HepG2 (cell line): ENCODE measurements around the gene POFUT2. TPM values are rescaled to one million over a fixed set of nuclear protein-coding genes. Genes with fewer than 3 reads are reported as not detected.

Experiments
- ATAC-seq: fragments of 200-7000 bp; cut with Tn5 transposase; 3 replicates; pipeline ENCODE4 v1.9.1; 2020; ENCODE audit warnings: mild to moderate bottlenecking, moderate library complexity
- BruUV-seq: library from RNA; stranded (reverse); fragments of 400-500 nt; replicated peaks from 2 replicates; lab custom pipeline; 2021; lab: Mats Ljungman, UMichigan
- CTCF ChIA-PET: fragments of 300-600 bp; formaldehyde crosslinking; extraction: SDS; loops from one replicate; lab custom pipeline; 2021; ENCODE audit warnings: low total read pairs, inconsistent platforms, low intra/inter-chr PET ratio; lab: Yijun Ruan, JAX
- POLR2A ChIA-PET: fragments of 350-600 bp; sonication (Branson Sonifier 250); formaldehyde crosslinking; loops from one replicate; lab custom pipeline; 2020; ENCODE audit warnings: antibody characterized with exemption, inconsistent platforms; lab: Yijun Ruan, JAX
- DNase-seq: peaks from one replicate; pipeline ENCODE4 v3.0.0-alpha.2; 2015; ENCODE audit warnings: low spot score
- FAIRE-seq: peaks from 3 replicates; lab custom pipeline; 2011; peaks lifted over from hg19 to GRCh38; lab: Jason Lieb, UNC
- H2AFZ ChIP-seq: one replicate; pipeline ENCODE4 v1.6.1; 2011; ENCODE audit warnings: low read length, inconsistent platforms
- H3K27ac ChIP-seq: fragments of 300-600 bp; 3 replicates; pipeline ENCODE4 v1.8.0; 2011; ENCODE audit warnings: mixed run types, mild to moderate bottlenecking, mixed read lengths, low read length, inconsistent platforms; ENCODE audit not compliant: insufficient read depth; ENCODE audit errors: extremely low read length
- H3K27me3 ChIP-seq, 2 experiments: fragments of 200-600 bp in 1 of 2; 2 replicates in 1 of 2; 3 replicates in 1 of 2; pipeline versions ENCODE4 v1.6.0 to v1.8.0; 2011; ENCODE audit warnings: low read length in 2 of 2, mild to moderate bottlenecking in 2 of 2, moderate library complexity in 2 of 2, inconsistent platforms in 1 of 2; ENCODE audit not compliant: insufficient read depth in 2 of 2, control insufficient read depth in 1 of 2
- H3K36me3 ChIP-seq, 2 experiments: fragments of 200-600 bp in 1 of 2; replicated peaks in 1 of 2; 2 replicates in 1 of 2; 3 replicates in 1 of 2; pipeline versions ENCODE4 v1.5.1 to v1.8.0; 2011; ENCODE audit warnings: low read length in 2 of 2, inconsistent platforms in 1 of 2; ENCODE audit not compliant: insufficient read depth in 2 of 2, control insufficient read depth in 1 of 2
- H3K4me1 ChIP-seq: 2 replicates; pipeline ENCODE4 v1.5.1; 2012; ENCODE audit warnings: low read length, inconsistent platforms; ENCODE audit not compliant: insufficient read depth
- H3K4me2 ChIP-seq: 2 replicates; pipeline ENCODE4 v1.6.0; 2011; ENCODE audit warnings: low read depth, low read length, inconsistent platforms
- H3K4me3 ChIP-seq, 3 experiments: fragments of 200-600 bp in 1 of 3; sonication (generic), shearing (Covaris generic) in 1 of 3; replicated peaks in 1 of 3; 2 replicates each; pipeline ENCODE4 v1.5.1; 2011 to 2016; ENCODE audit warnings: low read length in 3 of 3, inconsistent platforms in 2 of 3, low read depth in 2 of 3, mild to moderate bottlenecking in 2 of 3, control low read depth in 1 of 3, mixed read lengths in 1 of 3; ENCODE audit not compliant: insufficient read depth in 1 of 3
- H3K79me2 ChIP-seq: one replicate; pipeline ENCODE4 v1.6.1; 2011; ENCODE audit warnings: low read length, inconsistent platforms; ENCODE audit not compliant: insufficient read depth
- H3K9ac ChIP-seq: 2 replicates; pipeline ENCODE4 v1.6.0; 2011; ENCODE audit warnings: mild to moderate bottlenecking, low read depth, low read length, inconsistent platforms; ENCODE audit not compliant: insufficient read depth
- H3K9me3 ChIP-seq: 2 replicates; pipeline ENCODE4 v1.5.1; 2012; ENCODE audit warnings: mild to moderate bottlenecking, low read length
- H4K20me1 ChIP-seq: 2 replicates; pipeline ENCODE4 v1.6.0; 2011; ENCODE audit warnings: inconsistent platforms, mild to moderate bottlenecking, low read length, moderate library complexity; ENCODE audit not compliant: insufficient read depth
- ATF7-NPFF ChIP-seq: sonication (generic); formaldehyde crosslinking; IDR thresholded peaks from 2 replicates; pipeline ENCODE4 v1.8.1; 2023; ENCODE audit warnings: mild to moderate bottlenecking, low read depth, missing genetic modification reagents, moderate library complexity
- CEBPB ChIP-seq: IDR thresholded peaks from 2 replicates; pipeline ENCODE4 v1.6.1; 2011; ENCODE audit warnings: low read depth, low read length, improper control_type of control experiment, borderline replicate concordance
- CEBPG ChIP-seq: IDR thresholded peaks from 2 replicates; pipeline ENCODE4 v1.6.1; 2016
- DMAP1 ChIP-seq: IDR thresholded peaks from 2 replicates; pipeline ENCODE4 v1.6.1; 2016
- GABPA ChIP-seq, 2 experiments: IDR thresholded peaks; 2 replicates each; pipeline ENCODE4 v1.6.1; 2011 to 2016; ENCODE audit warnings: low read depth in 2 of 2, low read length in 1 of 2, missing biosample characterization in 1 of 2, missing genetic modification characterization in 1 of 2
- MED13 ChIP-seq: sonication (generic); formaldehyde crosslinking; IDR thresholded peaks from 2 replicates; pipeline ENCODE4 v1.5.0; 2020; ENCODE audit warnings: missing genetic modification reagents
- RFXAP ChIP-seq: sonication (generic); formaldehyde crosslinking; IDR thresholded peaks from 2 replicates; pipeline ENCODE4 v1.4.0; 2020; ENCODE audit warnings: missing genetic modification reagents, borderline replicate concordance
- RNF2 ChIP-seq: fragments of 450-650 bp; conservative IDR thresholded peaks from 2 replicates; pipeline ENCODE4 v1.6.1; 2016; ENCODE audit warnings: low read depth
- SETDB1 ChIP-seq: sonication (generic); formaldehyde crosslinking; IDR thresholded peaks from 2 replicates; pipeline ENCODE4 v1.5.1; 2020; ENCODE audit warnings: missing genetic modification reagents, mild to moderate bottlenecking, borderline replicate concordance
- SMAD9 ChIP-seq: sonication (generic); formaldehyde crosslinking; IDR thresholded peaks from 2 replicates; pipeline ENCODE4 v1.5.1; 2020; ENCODE audit warnings: mild to moderate bottlenecking, missing genetic modification reagents
- ZNF101 ChIP-seq: sonication (generic); formaldehyde crosslinking; IDR thresholded peaks from 2 replicates; pipeline ENCODE4 v1.4.0; 2020; ENCODE audit warnings: mild to moderate bottlenecking, low read depth, missing genetic modification reagents, borderline replicate concordance
- ZNF121 ChIP-seq: sonication (generic); formaldehyde crosslinking; IDR thresholded peaks from 2 replicates; pipeline ENCODE4 v1.5.0; 2020; ENCODE audit warnings: mild to moderate bottlenecking, missing genetic modification reagents
- ZNF564 ChIP-seq: sonication (generic); formaldehyde crosslinking; IDR thresholded peaks from 2 replicates; pipeline ENCODE4 v1.8.1; 2023; ENCODE audit warnings: mild to moderate bottlenecking, missing genetic modification reagents
- ZNF776 ChIP-seq: sonication (generic); formaldehyde crosslinking; IDR thresholded peaks from 2 replicates; pipeline ENCODE4 v1.4.0; 2020; ENCODE audit warnings: mild to moderate bottlenecking, missing genetic modification reagents
- ZNF784 ChIP-seq: sonication (generic); formaldehyde crosslinking; IDR thresholded peaks from 2 replicates; pipeline ENCODE4 v1.5.1; 2020; ENCODE audit warnings: missing genetic modification reagents, mild to moderate bottlenecking, borderline replicate concordance
- WGBS: methylation state at CpG from one replicate; pipeline ENCODE4 v1.1.6; 2017; ENCODE audit warnings: low lambda C conversion rate; 5-methylcytosine and 5-hydroxymethylcytosine counted together
- in situ Hi-C: cut with HindIII; loops from 2 replicates; pipeline ENCODE4 v1.10.0; 2017; ENCODE audit warnings: low pct_unique_long_range_greater_than_20kb; ENCODE audit not compliant: extremely low pct_ligation_motif_present
- intact Hi-C: fragments of 100-400 bp; cut with micrococcal nuclease; formaldehyde crosslinking; loops from one replicate; pipeline ENCODE4 v1.10.0; 2022; ENCODE audit not compliant: unreplicated experiment
- polyA plus RNA-seq, 8 experiments: library from polyadenylated mRNA; depleted of rRNA in 3 of 8; stranded (reverse) in 7 of 8; unstranded in 1 of 8; fragments of >200 nt; fragmentation: Illumina TruSeq in 4 of 8; extraction: Trizol in 4 of 8; gene quantifications; 2 replicates each; pipeline versions ENCODE4 v1.2.1 to v1.2.3, GENCODE V29; 2011 to 2016; ENCODE audit warnings: low read depth in 4 of 8, missing spikeins in 1 of 8, mixed read lengths in 1 of 8; ENCODE audit not compliant: insufficient read depth in 1 of 8
- total RNA-seq, 5 experiments: library from RNA; depleted of rRNA; stranded (reverse); fragments of >200 nt; fragmentation: Illumina TruSeq; extraction: Trizol; gene quantifications; 2 replicates each; pipeline ENCODE4 v1.2.3, GENCODE V29; 2016; ENCODE audit warnings: low read depth in 1 of 5
- TF ChIP-seq, protein P1 (sequence below): sonication (generic); formaldehyde crosslinking; IDR thresholded peaks from 2 replicates; pipeline ENCODE4 v1.4.0; 2020; ENCODE audit warnings: missing genetic modification reagents

Gene POFUT2
- total and polyA plus RNA-seq, 2 of the 13 experiments (the other 11 are each of a cell fraction or from before 2014, with no cell fraction given) = 22.8 to 24.0 TPM

DNA sequence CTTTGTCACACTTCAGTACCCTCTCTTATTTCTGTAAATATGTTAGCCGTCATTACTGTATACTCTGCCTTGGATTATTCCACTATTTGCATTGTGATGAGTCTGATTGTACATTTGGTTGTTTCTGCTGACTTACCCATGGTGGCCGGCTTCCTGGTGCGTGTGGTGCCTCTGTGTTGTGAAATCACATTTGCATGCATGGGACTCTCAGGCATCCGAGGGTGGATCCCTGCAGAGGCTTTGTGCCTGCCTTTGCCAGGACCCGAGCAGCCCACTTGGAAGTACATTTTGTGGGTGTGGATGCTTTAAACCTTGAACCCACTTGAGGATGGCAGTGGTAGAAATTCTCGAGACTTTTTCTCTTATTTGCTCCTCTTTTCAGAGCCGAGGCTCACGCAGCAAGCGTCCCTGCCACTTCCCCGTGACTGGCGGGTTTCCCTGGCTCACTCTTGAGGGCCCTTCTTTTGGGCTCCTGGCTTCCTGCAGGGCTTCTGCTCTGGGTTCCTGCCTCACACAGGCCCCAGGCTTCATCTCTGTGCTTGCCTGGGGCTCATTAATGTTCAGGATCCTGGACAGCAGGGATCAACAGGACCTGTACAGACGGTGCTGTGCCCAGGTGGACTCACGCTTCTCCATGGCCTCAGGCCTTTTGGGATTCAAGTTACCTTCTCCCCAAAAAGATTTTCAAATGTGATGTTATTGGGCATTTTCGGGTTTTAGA, 36.6 kb downstream of the POFUT2 start:
- in situ Hi-C loops = no loop called here
- Histone ChIP-seq H3K27me3 (peaks cover 9 to 81% of the 10 kb centered on the region in 2 experiments; a peak in 4 of 5 replicates), H4K20me1 (no peaks in the 10 kb centered on the region), H3K9ac (no peak overlapping the region), H3K36me3 (no peaks in the 10 kb centered on the region), H3K79me2 (no peaks in the 10 kb centered on the region), H3K27ac (no peak overlapping the region), H3K4me3 (no peak overlapping the region), H3K9me3 (peaks cover 4% of the 10 kb centered on the region; the same call in 1 of the 2 replicates), H3K4me2 (no peak overlapping the region), H2AFZ (no peak overlapping the region), H3K4me1 (peaks cover 27% of the 10 kb centered on the region)
- DNase-seq (no peak), ATAC-seq (no peak), FAIRE-seq (no peak)
- WGBS = 28% methylated on average over 11 of the region's 14 CpGs
- no peak for TF ChIP-seq RFXAP (CRISPR knock-in tag)
- TF ChIP-seq ZNF564 (CRISPR knock-in tag) = no peak
- TF ChIP-seq MED13 (CRISPR knock-in tag) = no peak
- no peak for TF ChIP-seq ZNF121 (CRISPR knock-in tag)
- TF ChIP-seq DMAP1 = no peak
- no peak for TF ChIP-seq SETDB1
- no peak for TF ChIP-seq RNF2
- TF ChIP-seq CEBPB = peak; percentile 74
- no peak for TF ChIP-seq ATF7-NPFF
- peak; percentile 30; the same call in 1 of the 2 replicates for TF ChIP-seq CEBPG (CRISPR knock-in tag)
- no peak for TF ChIP-seq ZNF101 (CRISPR knock-in tag)
- no peak for TF ChIP-seq ZNF776 (CRISPR knock-in tag)
- TF ChIP-seq, protein P1, sequence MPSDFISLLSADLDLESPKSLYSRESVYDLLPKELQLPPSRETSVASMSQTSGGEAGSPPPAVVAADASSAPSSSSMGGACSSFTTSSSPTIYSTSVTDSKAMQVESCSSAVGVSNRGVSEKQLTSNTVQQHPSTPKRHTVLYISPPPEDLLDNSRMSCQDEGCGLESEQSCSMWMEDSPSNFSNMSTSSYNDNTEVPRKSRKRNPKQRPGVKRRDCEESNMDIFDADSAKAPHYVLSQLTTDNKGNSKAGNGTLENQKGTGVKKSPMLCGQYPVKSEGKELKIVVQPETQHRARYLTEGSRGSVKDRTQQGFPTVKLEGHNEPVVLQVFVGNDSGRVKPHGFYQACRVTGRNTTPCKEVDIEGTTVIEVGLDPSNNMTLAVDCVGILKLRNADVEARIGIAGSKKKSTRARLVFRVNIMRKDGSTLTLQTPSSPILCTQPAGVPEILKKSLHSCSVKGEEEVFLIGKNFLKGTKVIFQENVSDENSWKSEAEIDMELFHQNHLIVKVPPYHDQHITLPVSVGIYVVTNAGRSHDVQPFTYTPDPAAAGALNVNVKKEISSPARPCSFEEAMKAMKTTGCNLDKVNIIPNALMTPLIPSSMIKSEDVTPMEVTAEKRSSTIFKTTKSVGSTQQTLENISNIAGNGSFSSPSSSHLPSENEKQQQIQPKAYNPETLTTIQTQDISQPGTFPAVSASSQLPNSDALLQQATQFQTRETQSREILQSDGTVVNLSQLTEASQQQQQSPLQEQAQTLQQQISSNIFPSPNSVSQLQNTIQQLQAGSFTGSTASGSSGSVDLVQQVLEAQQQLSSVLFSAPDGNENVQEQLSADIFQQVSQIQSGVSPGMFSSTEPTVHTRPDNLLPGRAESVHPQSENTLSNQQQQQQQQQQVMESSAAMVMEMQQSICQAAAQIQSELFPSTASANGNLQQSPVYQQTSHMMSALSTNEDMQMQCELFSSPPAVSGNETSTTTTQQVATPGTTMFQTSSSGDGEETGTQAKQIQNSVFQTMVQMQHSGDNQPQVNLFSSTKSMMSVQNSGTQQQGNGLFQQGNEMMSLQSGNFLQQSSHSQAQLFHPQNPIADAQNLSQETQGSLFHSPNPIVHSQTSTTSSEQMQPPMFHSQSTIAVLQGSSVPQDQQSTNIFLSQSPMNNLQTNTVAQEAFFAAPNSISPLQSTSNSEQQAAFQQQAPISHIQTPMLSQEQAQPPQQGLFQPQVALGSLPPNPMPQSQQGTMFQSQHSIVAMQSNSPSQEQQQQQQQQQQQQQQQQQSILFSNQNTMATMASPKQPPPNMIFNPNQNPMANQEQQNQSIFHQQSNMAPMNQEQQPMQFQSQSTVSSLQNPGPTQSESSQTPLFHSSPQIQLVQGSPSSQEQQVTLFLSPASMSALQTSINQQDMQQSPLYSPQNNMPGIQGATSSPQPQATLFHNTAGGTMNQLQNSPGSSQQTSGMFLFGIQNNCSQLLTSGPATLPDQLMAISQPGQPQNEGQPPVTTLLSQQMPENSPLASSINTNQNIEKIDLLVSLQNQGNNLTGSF = no peak
- TF ChIP-seq ZNF784 (CRISPR knock-in tag) = no peak
- TF ChIP-seq GABPA (IDR thresholded peaks at IDR 0.05; ENCODE audit: low read depth, low read length) = no peak
- TF ChIP-seq GABPA (CRISPR knock-in tag; IDR thresholded peaks at IDR 0.05; ENCODE audit: low read depth) = no peak
- TF ChIP-seq SMAD9 (CRISPR knock-in tag) = no peak
- intact Hi-C loops = no loop called here
- BruUV-seq = no TSS peak
- POLR2A ChIA-PET = no interaction called here
- CTCF ChIA-PET = no interaction called here
